GM10266 (cell line): ENCODE results near the gene LZTS2.

Experiments used
- DNase-seq: peaks from one replicate; pipeline ENCODE4 v3.0.0; 2012; ENCODE audit errors: extremely low spot score
- CTCF ChIP-seq: IDR thresholded peaks from 2 replicates; pipeline ENCODE4 v1.5.1; 2012; ENCODE audit warnings: mild to moderate bottlenecking, low read depth; ENCODE audit not compliant: control insufficient read depth, insufficient read depth; ENCODE audit errors: missing control alignments

The LZTS2 gene

DNA sequence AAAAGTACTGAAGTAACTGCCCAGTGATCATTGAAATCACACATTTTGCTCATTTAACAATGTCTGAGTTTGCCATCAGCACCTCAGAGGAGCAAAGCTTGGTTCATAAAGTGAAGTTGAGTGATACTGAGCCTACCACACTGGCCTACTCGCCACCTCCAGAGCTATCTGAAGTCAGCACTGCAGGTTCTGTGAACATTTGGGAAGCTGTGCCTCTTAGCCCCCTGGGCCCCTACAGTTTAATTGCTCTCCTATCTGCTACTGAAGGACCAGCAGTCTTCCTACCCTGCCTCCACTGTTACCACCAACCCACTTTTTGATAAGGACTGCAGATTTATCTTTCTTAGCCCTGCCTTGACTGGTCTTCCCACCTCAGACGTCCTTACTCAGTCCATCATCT lies 32.3 kb upstream of the LZTS2 start:
- DNase-seq = no peak
- no peak for TF ChIP-seq CTCF

DNA sequence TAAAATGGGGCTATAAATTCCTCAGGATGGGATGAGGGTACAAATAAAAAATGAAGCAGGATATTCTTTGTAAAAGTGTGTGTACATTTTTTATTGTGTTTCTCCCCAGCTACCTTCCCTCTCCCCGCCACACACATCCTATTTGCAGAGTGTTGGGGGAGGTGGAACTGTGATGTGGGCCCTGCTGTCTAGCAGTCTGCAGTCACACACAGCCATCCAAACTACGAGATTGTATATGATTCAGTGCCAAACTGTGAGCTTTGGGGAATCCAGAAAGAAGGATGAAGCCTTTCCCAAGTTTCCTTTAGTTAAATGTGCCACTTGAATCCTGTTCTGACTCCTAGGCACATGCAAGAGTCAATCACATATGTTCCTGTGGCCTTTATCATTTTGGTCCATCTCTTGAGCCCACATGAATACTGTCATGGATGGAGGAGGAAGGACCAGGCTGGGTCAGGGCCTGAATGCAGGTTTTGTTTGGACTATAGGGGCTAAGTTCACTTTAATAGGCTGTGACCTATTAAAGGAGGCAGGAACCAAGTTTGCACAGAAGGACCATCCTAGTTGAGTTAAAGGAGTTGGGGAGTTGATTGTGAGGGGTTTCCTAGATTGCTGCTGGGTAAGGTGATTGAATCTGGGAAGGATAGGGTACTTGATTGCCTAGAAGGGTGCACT lies 31.4 kb upstream of the LZTS2 start:
- TF ChIP-seq CTCF = no peak

DNA sequence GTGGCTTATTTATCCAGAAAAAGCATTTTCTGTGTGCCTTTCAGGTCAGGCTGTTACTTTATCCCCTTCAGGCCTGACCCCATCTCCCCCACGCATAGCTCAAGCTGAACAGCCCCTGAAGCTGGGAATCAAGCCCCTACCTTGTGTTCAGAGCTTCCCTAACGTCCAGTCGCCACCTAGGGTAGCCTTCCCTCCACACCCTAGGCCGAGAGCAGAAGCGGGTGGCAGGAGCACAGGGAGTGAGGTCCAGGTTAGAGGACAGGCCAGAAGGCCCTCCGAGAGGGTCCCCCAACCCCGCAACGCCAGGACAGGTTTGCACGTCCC lies 30.8 kb upstream of the LZTS2 start:
- DNase-seq = no peak
- no peak for TF ChIP-seq CTCF

More for the DNA sequence above, 31.4 kb upstream of the LZTS2 start:
- no peak for DNase-seq

GRCh38 chr10:100969187-100970075 lies 30.2 kb upstream of the LZTS2 start, which contains the start of gene SEMA4G:
Gene SEMA4G, plus strand, starts transcription at chr10:100969504. Its CDS starts 3,409 bp downstream, at chr10:100972913.
- TF ChIP-seq CTCF = peak; percentile 76
- DNase-seq = peak; percentile 75

DNA sequence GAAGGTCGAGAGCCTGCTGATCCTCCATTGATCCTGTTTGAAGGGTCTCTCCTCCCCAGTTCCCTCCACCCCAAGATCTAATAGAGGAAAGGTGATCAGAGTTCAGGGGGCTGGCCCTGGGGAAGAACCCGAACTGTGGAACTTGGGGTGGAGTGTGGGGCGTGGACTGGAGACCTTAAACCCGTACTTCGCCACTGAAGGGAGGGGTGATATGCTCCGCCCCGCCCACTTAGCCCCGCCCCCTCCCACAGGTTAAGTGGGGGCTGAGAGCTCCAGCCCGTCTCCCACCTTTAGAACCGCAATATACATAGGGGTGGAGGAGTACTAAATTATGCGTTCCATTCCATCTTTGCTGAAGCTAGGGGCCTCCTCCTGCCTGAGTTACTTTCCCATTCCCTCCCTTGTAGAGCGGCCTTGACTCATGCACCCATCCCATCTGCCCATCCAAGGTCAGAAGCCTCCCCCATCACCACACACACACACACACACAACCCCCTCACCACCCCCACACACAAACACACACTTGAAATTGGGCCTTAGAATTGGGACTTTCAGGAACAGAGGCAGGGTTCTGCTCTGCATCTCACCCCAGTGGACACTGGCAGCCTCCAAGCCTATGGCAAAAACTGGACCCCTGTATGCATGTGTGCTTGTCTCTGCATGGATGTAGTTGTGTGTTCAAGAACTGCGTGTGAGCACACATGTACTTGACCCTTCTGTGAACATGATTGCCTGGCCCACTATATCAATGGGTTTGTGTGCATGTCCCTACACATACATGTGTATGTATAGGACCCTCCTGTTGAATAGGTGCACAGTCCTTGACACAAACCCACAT lies 29.3 kb upstream of the LZTS2 start:
- TF ChIP-seq CTCF = no peak
- DNase-seq = peak; percentile 70

GRCh38 chr10:100970914-100971811 lies 28.4 kb upstream of the LZTS2 start:
- no peak for DNase-seq
- no peak for TF ChIP-seq CTCF
